PFSK-1 (cell line): ENCODE results near the gene SNX10.

Experiments used
- FOXP2 ChIP-seq: optimal IDR thresholded peaks from 2 replicates; pipeline ENCODE3; 2011; ENCODE audit warnings: borderline replicate concordance, control low read depth, inconsistent platforms; ENCODE audit not compliant: insufficient read depth; ENCODE audit errors: extremely low read length, extremely low read depth
- POLR2AphosphoS5 ChIP-seq: IDR thresholded peaks from 2 replicates; pipeline ENCODE4 v1.6.1; 2012; ENCODE audit warnings: low read depth, mild to moderate bottlenecking, control low read depth, low read length, moderate library complexity
- SIN3A ChIP-seq: IDR thresholded peaks from 2 replicates; pipeline ENCODE4 v1.6.1; 2012; ENCODE audit warnings: mild to moderate bottlenecking, low read length, moderate library complexity, borderline replicate concordance; ENCODE audit not compliant: insufficient read depth
- TAF1 ChIP-seq: IDR thresholded peaks from 2 replicates; pipeline ENCODE4 v1.6.1; 2012; ENCODE audit warnings: low read length, control low read depth, borderline replicate concordance; ENCODE audit not compliant: insufficient read depth
- TF ChIP-seq, protein P1 (sequence below), 2 experiments: IDR thresholded peaks; 2 replicates each; pipeline versions ENCODE4 v1.6.1 to v1.8.0; 2011 to 2012; ENCODE audit warnings: low read depth in 2 of 2, low read length in 2 of 2, control low read depth in 1 of 2, inconsistent platforms in 1 of 2, mild to moderate bottlenecking in 1 of 2, moderate library complexity in 1 of 2; ENCODE audit not compliant: insufficient read depth in 1 of 2

Gene SNX10

DNA sequence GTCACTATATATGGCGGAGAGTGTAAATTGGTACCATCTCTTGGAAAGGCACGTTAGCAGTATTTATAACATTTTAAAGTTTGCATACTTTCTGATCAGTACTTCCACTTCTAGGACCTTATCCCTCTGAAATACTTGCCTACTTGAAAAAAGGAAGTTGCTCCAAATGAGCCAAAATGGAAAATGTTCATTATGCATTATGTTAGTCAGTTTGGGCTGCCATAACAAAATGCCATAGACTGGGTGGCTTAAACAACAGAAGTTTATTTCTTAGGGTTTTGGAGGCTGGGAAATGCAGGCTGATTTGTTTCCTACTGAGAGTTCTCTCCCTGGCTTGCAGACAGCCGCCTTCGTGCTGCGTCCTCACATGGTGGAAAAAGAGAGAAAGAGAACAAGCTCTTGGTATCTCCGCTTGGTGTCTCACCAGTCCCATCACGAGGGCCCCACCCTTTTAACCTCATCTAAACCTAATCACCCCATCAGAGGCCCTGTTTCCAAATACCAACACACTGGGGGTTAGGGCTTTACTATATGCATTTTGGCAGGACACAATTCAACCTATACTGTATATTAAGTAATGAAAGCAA lies 6.9 kb downstream of the SNX10 start:
- TF ChIP-seq POLR2AphosphoS5, result no peak
- no peak for TF ChIP-seq FOXP2
- no peak for TF ChIP-seq TAF1
- TF ChIP-seq, protein P1, sequence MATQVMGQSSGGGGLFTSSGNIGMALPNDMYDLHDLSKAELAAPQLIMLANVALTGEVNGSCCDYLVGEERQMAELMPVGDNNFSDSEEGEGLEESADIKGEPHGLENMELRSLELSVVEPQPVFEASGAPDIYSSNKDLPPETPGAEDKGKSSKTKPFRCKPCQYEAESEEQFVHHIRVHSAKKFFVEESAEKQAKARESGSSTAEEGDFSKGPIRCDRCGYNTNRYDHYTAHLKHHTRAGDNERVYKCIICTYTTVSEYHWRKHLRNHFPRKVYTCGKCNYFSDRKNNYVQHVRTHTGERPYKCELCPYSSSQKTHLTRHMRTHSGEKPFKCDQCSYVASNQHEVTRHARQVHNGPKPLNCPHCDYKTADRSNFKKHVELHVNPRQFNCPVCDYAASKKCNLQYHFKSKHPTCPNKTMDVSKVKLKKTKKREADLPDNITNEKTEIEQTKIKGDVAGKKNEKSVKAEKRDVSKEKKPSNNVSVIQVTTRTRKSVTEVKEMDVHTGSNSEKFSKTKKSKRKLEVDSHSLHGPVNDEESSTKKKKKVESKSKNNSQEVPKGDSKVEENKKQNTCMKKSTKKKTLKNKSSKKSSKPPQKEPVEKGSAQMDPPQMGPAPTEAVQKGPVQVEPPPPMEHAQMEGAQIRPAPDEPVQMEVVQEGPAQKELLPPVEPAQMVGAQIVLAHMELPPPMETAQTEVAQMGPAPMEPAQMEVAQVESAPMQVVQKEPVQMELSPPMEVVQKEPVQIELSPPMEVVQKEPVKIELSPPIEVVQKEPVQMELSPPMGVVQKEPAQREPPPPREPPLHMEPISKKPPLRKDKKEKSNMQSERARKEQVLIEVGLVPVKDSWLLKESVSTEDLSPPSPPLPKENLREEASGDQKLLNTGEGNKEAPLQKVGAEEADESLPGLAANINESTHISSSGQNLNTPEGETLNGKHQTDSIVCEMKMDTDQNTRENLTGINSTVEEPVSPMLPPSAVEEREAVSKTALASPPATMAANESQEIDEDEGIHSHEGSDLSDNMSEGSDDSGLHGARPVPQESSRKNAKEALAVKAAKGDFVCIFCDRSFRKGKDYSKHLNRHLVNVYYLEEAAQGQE (IDR thresholded peaks at IDR 0.05; ENCODE audit: insufficient read depth in 1 of 2, low read depth in 2 of 2, low read length in 2 of 2), result no peak
- TF ChIP-seq SIN3A, result no peak

DNA sequence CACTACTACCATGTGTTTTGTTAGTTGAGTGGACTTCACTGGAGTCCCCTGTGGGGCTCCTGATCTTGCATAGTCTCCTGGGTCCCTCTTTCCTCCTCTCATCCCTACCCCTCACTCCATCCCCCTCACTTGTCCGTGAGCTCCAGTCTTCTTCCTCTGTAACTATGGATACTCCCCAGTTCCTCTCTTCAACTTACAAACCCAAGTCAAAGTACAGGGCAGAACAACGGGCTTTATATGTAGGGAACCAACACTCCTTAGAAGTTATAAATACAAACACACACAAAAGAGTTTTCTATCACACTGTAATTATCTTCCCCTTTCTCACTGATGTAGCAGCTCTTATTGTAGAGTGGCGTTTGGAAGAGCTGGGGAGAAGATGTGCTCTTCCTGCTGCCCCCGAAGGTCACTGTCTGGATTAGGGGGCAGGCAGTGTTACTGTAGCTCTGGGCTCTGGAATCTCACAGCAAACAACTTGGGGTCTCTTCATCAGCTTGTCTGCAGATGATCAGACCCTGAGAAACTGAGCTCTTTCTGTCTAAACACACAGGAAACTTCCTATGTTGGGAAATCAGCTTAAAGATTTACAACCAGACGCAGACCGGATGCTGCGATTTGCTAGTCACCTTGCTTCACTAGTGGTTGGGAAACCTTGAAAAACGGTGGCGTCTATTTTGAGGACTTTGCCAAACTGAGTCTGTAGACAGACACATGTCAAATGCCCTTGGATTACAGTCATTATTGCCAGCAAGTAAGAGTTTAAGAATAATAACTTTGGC lies 13.6 kb downstream of the SNX10 start:
- TF ChIP-seq, protein P1 (IDR thresholded peaks at IDR 0.05; ENCODE audit: insufficient read depth in 1 of 2, low read depth in 2 of 2, low read length in 2 of 2), result no peak
- TF ChIP-seq FOXP2 (no peak), SIN3A (no peak), POLR2AphosphoS5 (no peak), TAF1 (no peak)

DNA sequence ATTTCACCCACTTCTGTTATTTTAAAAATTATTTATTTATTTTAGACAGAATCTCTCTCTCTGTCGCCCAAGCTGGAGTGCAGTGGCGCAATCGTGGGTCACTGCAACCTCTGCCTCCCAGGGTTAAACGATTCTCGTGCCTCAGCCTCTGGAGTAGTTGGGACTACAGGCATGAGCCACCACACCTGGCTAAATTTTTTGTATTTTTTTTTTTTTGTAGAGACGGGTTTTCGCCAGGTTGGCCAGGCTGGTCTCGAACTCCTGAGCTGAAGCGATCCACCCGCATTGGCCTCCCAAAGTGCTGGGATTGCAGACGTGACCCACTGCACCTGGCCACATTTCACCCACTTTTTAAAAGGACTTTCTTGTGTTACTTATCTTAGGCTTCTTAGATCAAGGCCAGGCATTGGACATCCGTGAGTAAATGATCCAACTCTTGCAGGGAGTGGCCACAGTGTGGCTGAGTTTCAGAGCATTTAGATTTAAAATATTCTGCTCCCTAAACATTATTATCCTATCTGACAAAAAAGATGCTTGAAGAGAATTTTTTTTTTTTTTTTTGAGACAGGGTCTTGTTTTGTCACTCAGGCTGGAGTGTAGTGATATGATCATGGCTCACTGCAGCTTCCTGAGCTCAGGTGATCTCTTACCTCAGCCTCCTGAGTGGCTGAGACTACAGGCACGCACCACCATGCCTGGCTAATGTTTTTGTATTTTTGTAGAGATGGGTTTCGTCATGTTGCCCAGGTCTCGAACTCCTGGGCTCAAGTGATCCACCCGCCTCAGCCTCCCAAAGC lies 14.4 kb downstream of the SNX10 start:
- TF ChIP-seq SIN3A (no peak), TAF1 (no peak), FOXP2 (no peak), POLR2AphosphoS5 (no peak)
- TF ChIP-seq, protein P1 (IDR thresholded peaks at IDR 0.05; ENCODE audit: insufficient read depth in 1 of 2, low read depth in 2 of 2, low read length in 2 of 2), result no peak

DNA sequence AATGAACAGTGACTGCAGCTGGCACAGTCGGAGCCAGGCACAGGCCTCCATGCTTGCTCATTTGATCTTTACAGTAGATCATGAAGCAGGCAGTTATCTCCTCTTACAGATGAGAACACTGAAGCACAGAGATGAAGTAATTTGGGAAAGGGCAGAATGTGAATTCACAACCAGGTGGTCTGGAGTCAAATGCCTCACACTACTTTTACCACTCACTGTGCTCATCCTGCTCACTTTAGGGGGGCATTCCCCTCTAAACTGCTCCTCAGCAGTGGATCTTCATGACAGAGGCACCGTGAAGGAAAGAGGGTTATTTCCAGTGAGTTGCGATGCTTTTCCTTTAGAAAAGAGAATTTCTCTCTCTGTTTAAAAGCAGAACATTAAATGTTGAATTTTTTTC lies 15.1 kb downstream of the SNX10 start:
- TF ChIP-seq TAF1 (no peak), FOXP2 (no peak), POLR2AphosphoS5 (no peak), SIN3A (no peak)
- TF ChIP-seq, protein P1 (IDR thresholded peaks at IDR 0.05; ENCODE audit: insufficient read depth in 1 of 2, low read depth in 2 of 2, low read length in 2 of 2), result no peak
